ENCODE results near the gene RCBTB2.

DNA sequence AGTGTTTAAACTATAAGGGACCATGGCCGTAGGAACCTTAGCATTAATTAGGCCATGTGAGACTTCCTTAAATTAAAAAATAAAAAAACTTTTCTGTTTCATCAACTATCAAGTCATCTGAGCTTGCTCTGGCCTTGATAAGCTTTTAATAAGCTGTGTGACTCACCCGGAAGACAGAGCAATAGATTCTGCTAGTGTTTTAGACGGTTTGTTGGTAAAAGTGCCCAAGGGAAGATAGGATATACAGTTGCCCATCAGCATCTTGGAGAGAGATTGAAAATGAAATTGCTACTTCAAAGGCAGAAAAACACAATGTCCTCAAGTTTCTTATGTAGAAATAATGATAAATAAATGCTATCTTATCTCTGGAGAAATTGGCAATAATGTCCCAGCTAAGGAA, 31.2 kb upstream of the RCBTB2 start:
- TF ChIP-seq CTCF (IDR thresholded peaks at IDR 0.05; ENCODE audit: extremely low read depth in 1 of 2, insufficient read depth in 1 of 2, low read depth in 1 of 2, low read length in 2 of 2) (no peak), EZH2 (IDR thresholded peaks at IDR 0.05; ENCODE audit: borderline replicate concordance, low read depth, low read length, severe bottlenecking) (no peak), POLR2A (IDR thresholded peaks at IDR 0.05; ENCODE audit: low read depth, low read length) (no peak)

Data from endothelial cell of umbilical vein (primary cell).